HG03025 (cell line): ENCODE results near the gene GATAD2B.

Experiments
- ATAC-seq: cut with Tn5 transposase; IDR thresholded peaks from one replicate; pipeline ENCODE4 v1.9.1; 2021; ENCODE audit warnings: mild to moderate bottlenecking, moderate library complexity; ENCODE audit not compliant: unreplicated experiment, low FRiP score

GATAD2B gene

GRCh38 chr1:153922972-153923925 lies at the start of gene GATAD2B:
Gene GATAD2B (minus strand): TSS chr1:153922972. CDS start chr1:153828347, 94,625 bp downstream.
- ATAC-seq, result peak; percentile 92

- no peak for ATAC-seq
Measured at GRCh38 chr1:153970346-153970745, 47.6 kb upstream of the GATAD2B start.

GRCh38 chr1:153968972-153969371 lies 46.2 kb upstream of the GATAD2B start:
- ATAC-seq, result no peak

- no peak for ATAC-seq
Measured at GRCh38 chr1:153968408-153968807, 45.6 kb upstream of the GATAD2B start.

- ATAC-seq, result no peak
Measured at GRCh38 chr1:153968000-153968363, 45.2 kb upstream of the GATAD2B start.

- peak; percentile 61 for ATAC-seq
Measured at GRCh38 chr1:153967107-153967999, 44.6 kb upstream of the GATAD2B start, which contains the start of gene CREB3L4. Gene CREB3L4 (plus strand): TSS chr1:153967902. CDS start chr1:153968526, 624 bp downstream.

GRCh38 chr1:153963850-153964331 lies 41.1 kb upstream of the GATAD2B start:
- ATAC-seq, result no peak

GRCh38 chr1:153963030-153963849 lies 40.5 kb upstream of the GATAD2B start, which contains the start of gene SLC39A1:
Gene SLC39A1 (minus strand): TSS chr1:153963537. CDS start chr1:153962715, 822 bp downstream.
- ATAC-seq, result peak; percentile 43

GRCh38 chr1:153962088-153963029 lies 39.6 kb upstream of the GATAD2B start:
- ATAC-seq, result no peak

- no peak for ATAC-seq
Measured at GRCh38 chr1:153961421-153961820, 38.6 kb upstream of the GATAD2B start.

GRCh38 chr1:153960206-153960605 lies 37.4 kb upstream of the GATAD2B start:
- ATAC-seq, result no peak

- ATAC-seq, result no peak
Measured at GRCh38 chr1:153959454-153959853, 36.7 kb upstream of the GATAD2B start.

GRCh38 chr1:153958961-153959260 lies 36.1 kb upstream of the GATAD2B start:
- no peak for ATAC-seq

GRCh38 chr1:153958111-153958960 lies 35.6 kb upstream of the GATAD2B start, which contains the start of gene CRTC2:
Gene CRTC2 (minus strand): TSS chr1:153958612. CDS start chr1:153958497, 115 bp downstream.
- peak; percentile 74 for ATAC-seq

- ATAC-seq, result peak; percentile 3
Measured at GRCh38 chr1:153957744-153958110, 35.0 kb upstream of the GATAD2B start.

- no peak for ATAC-seq
Measured at GRCh38 chr1:153956997-153957715, 34.4 kb upstream of the GATAD2B start.

- no peak for ATAC-seq
Measured at GRCh38 chr1:153954826-153955225, 32.1 kb upstream of the GATAD2B start.
